Loucy (cell line): ENCODE measurements around the gene SCIMP.
"Not testable (repeated sequence)": the region's sequence is repeated elsewhere in the genome, so short reads cannot be mapped to it uniquely, and the experiment has no call there.

Experiments used
- H2AFZ ChIP-seq: fragments of 200-600 bp; sonication (generic); 2 replicates; pipeline ENCODE4 v1.6.0; 2016; ENCODE audit warnings: antibody characterized with exemption, mild to moderate bottlenecking, low read length, moderate library complexity
- H3F3A ChIP-seq: fragments of 200-600 bp; 2 replicates; pipeline ENCODE4 v1.6.0; 2016; ENCODE audit warnings: antibody characterized with exemption, low read depth, mild to moderate bottlenecking
- H3K27me3 ChIP-seq: fragments of 200-600 bp; sonication (generic); 2 replicates; pipeline ENCODE4 v1.6.1; 2014; ENCODE audit warnings: low read length, mild to moderate bottlenecking; ENCODE audit not compliant: insufficient read depth, poor library complexity, severe bottlenecking
- H3K36me3 ChIP-seq: fragments of 200-600 bp; sonication (generic); 2 replicates; pipeline ENCODE4 v1.6.1; 2016; ENCODE audit warnings: low read length; ENCODE audit not compliant: insufficient read depth
- H3K4me1 ChIP-seq: fragments of 200-600 bp; sonication (generic); 2 replicates; pipeline ENCODE4 v1.5.1; 2014; ENCODE audit warnings: low read length, mild to moderate bottlenecking; ENCODE audit not compliant: insufficient read depth, poor library complexity, severe bottlenecking
- H3K4me2 ChIP-seq: fragments of 200-600 bp; sonication (generic); 2 replicates; pipeline ENCODE4 v1.6.0; 2014; ENCODE audit warnings: antibody characterized with exemption, low read length, low read depth, mild to moderate bottlenecking; ENCODE audit not compliant: poor library complexity, severe bottlenecking
- H3K4me3 ChIP-seq: fragments of 200-600 bp; sonication (generic); 2 replicates; pipeline ENCODE4 v1.5.1; 2014; ENCODE audit warnings: low read length, mild to moderate bottlenecking, mixed read lengths; ENCODE audit not compliant: poor library complexity, severe bottlenecking
- H3K79me2 ChIP-seq: fragments of 200-600 bp; sonication (generic); 2 replicates; pipeline ENCODE4 v1.6.1; 2014; ENCODE audit warnings: low read length; ENCODE audit not compliant: insufficient read depth
- H3K9ac ChIP-seq: fragments of 200-600 bp; sonication (generic); 2 replicates; pipeline ENCODE4 v1.6.0; 2014; ENCODE audit warnings: mild to moderate bottlenecking, low read depth, low read length, moderate library complexity; ENCODE audit not compliant: poor library complexity, severe bottlenecking
- H3K9me2 ChIP-seq: fragments of 200-600 bp; sonication (generic); replicated peaks from 2 replicates; pipeline ENCODE4 v1.6.1; 2016; ENCODE audit warnings: low read depth, low read length, mixed read lengths
- H3K9me3 ChIP-seq: fragments of 200-600 bp; sonication (generic); 2 replicates; pipeline ENCODE4 v1.6.1; 2014; ENCODE audit warnings: mild to moderate bottlenecking, antibody characterized with exemption, low read length, low read depth; ENCODE audit not compliant: insufficient read depth
- H4K20me1 ChIP-seq: fragments of 200-600 bp; sonication (generic); 2 replicates; pipeline ENCODE4 v1.6.0; 2014; ENCODE audit warnings: antibody characterized with exemption, low read length, mild to moderate bottlenecking; ENCODE audit not compliant: insufficient read depth, poor library complexity, severe bottlenecking
- CTCF ChIP-seq: fragments of 200-600 bp; sonication (generic); conservative IDR thresholded peaks from 2 replicates; pipeline ENCODE4 v1.5.1; 2014; ENCODE audit warnings: mild to moderate bottlenecking, antibody characterized with exemption, low read length
- EZH2phosphoT487 ChIP-seq: fragments of 200-600 bp; IDR thresholded peaks from 2 replicates; pipeline ENCODE4 v1.6.1; 2018; ENCODE audit warnings: antibody characterized with exemption, mild to moderate bottlenecking, moderate library complexity, borderline replicate concordance

The SCIMP gene

GRCh38 chr17:5226940-5227878, 7.5 kb downstream of the SCIMP start:
- no peak overlapping the region for H3K4me2 ChIP-seq
- no peaks in the 10 kb centered on the region for H3F3A ChIP-seq
- no peaks in the 10 kb centered on the region for H3K36me3 ChIP-seq
- H2AFZ ChIP-seq, result no peak overlapping the region
- no peaks in the 10 kb centered on the region for H3K79me2 ChIP-seq
- H3K9ac ChIP-seq, result no peak overlapping the region
- H3K9me2 ChIP-seq, result no peaks in the 10 kb centered on the region
- H3K9me3 ChIP-seq, result no peaks in the 10 kb centered on the region
- no peaks in the 10 kb centered on the region for H4K20me1 ChIP-seq
- H3K4me3 ChIP-seq, result no peak overlapping the region
- peaks cover 4% of the 10 kb centered on the region for H3K4me1 ChIP-seq
- TF ChIP-seq CTCF (no peak), EZH2phosphoT487 (no peak)
- H3K27me3 ChIP-seq, result no peaks in the 10 kb centered on the region

- Histone ChIP-seq H3K79me2 (no peaks in the 10 kb centered on the region), H3K9ac (no peak overlapping the region), H2AFZ (no peak overlapping the region), H3K36me3 (no peaks in the 10 kb centered on the region), H3K4me3 (no peak overlapping the region), H4K20me1 (no peaks in the 10 kb centered on the region), H3F3A (no peaks in the 10 kb centered on the region), H3K9me3 (no peaks in the 10 kb centered on the region), H3K4me2 (no peak overlapping the region), H3K27me3 (no peaks in the 10 kb centered on the region), H3K9me2 (no peaks in the 10 kb centered on the region), H3K4me1 (peaks cover 4% of the 10 kb centered on the region)
- TF ChIP-seq EZH2phosphoT487 (no peak), CTCF (no peak)
Measured at GRCh38 chr17:5225668-5226457, 8.8 kb downstream of the SCIMP start.

GRCh38 chr17:5221912-5222311, 12.7 kb downstream of the SCIMP start:
- H3K9me3 ChIP-seq, H3F3A ChIP-seq, H3K79me2 ChIP-seq, H3K9ac ChIP-seq, H3K9me2 ChIP-seq, H4K20me1 ChIP-seq, H3K4me3 ChIP-seq, H3K4me2 ChIP-seq, H3K4me1 ChIP-seq, H3K27me3 ChIP-seq, H3K36me3 ChIP-seq, H2AFZ ChIP-seq: not testable (repeated sequence)
